ENCODE measurements around the gene RTN4RL1.
"Not testable (repeated sequence)": the region's sequence is repeated elsewhere in the genome, so short reads cannot be mapped to it uniquely, and the experiment has no call there.

The RTN4RL1 gene

GRCh38 chr17:2025622-2026309 lies 632 bp upstream of the RTN4RL1 start:
- DNase-seq (ENCODE audit: low spot score): peak; percentile 70

- DNase-seq (ENCODE audit: low spot score): no peak
Measured at GRCh38 chr17:2024572-2025219, 438 bp downstream of the RTN4RL1 start.

- peak; percentile 73 for DNase-seq (ENCODE audit: low spot score)
Measured at GRCh38 chr17:2023692-2024571, 1.2 kb downstream of the RTN4RL1 start.

GRCh38 chr17:2023256-2023655 lies 1.9 kb downstream of the RTN4RL1 start:
- DNase-seq (ENCODE audit: low spot score): no peak

- no peak for DNase-seq (ENCODE audit: low spot score)
Measured at GRCh38 chr17:2022647-2023240, 2.4 kb downstream of the RTN4RL1 start.

- DNase-seq (ENCODE audit: low spot score): no peak
Measured at GRCh38 chr17:2020721-2021120, 4.4 kb downstream of the RTN4RL1 start.

- DNase-seq (ENCODE audit: low spot score): no peak
Measured at GRCh38 chr17:2019723-2020122, 5.4 kb downstream of the RTN4RL1 start.

GRCh38 chr17:2018716-2019510 lies 6.2 kb downstream of the RTN4RL1 start:
- no peak for DNase-seq (ENCODE audit: low spot score)

GRCh38 chr17:2017274-2017941 lies 7.7 kb downstream of the RTN4RL1 start:
- DNase-seq (ENCODE audit: low spot score): no peak

- DNase-seq (ENCODE audit: low spot score): no peak
Measured at GRCh38 chr17:2016494-2016893, 8.6 kb downstream of the RTN4RL1 start.

- no peak for DNase-seq (ENCODE audit: low spot score)
Measured at GRCh38 chr17:2015314-2015713, 9.8 kb downstream of the RTN4RL1 start.

GRCh38 chr17:2013994-2014317 lies 11.2 kb downstream of the RTN4RL1 start:
- DNase-seq (ENCODE audit: low spot score): no peak

GRCh38 chr17:2013220-2013993 lies 11.7 kb downstream of the RTN4RL1 start:
- not testable (repeated sequence) for DNase-seq (ENCODE audit: low spot score)

GRCh38 chr17:2012499-2012898 lies 12.6 kb downstream of the RTN4RL1 start:
- DNase-seq (ENCODE audit: low spot score): no peak

GRCh38 chr17:2011411-2012371 lies 13.4 kb downstream of the RTN4RL1 start:
- DNase-seq (ENCODE audit: low spot score): no peak

- no peak for DNase-seq (ENCODE audit: low spot score)
Measured at GRCh38 chr17:2009737-2010136, 15.4 kb downstream of the RTN4RL1 start.

- DNase-seq (ENCODE audit: low spot score): no peak
Measured at GRCh38 chr17:2008332-2009126, 16.6 kb downstream of the RTN4RL1 start.

- no peak for DNase-seq (ENCODE audit: low spot score)
Measured at GRCh38 chr17:2004435-2004952, 20.6 kb downstream of the RTN4RL1 start.
